ENCODE results near the gene PPP1R10. TPM values are rescaled to one million over a fixed set of nuclear protein-coding genes. Genes with fewer than 3 reads are reported as not detected.
A peak's percentile ranks its signal among the peaks of the same experiment; 100 is the strongest.

PPP1R10 gene
- total and polyA plus RNA-seq, 2 of the 13 experiments (the other 11 are each of a cell fraction or from before 2014, with no cell fraction given): 26.3 to 38.4 TPM

DNA sequence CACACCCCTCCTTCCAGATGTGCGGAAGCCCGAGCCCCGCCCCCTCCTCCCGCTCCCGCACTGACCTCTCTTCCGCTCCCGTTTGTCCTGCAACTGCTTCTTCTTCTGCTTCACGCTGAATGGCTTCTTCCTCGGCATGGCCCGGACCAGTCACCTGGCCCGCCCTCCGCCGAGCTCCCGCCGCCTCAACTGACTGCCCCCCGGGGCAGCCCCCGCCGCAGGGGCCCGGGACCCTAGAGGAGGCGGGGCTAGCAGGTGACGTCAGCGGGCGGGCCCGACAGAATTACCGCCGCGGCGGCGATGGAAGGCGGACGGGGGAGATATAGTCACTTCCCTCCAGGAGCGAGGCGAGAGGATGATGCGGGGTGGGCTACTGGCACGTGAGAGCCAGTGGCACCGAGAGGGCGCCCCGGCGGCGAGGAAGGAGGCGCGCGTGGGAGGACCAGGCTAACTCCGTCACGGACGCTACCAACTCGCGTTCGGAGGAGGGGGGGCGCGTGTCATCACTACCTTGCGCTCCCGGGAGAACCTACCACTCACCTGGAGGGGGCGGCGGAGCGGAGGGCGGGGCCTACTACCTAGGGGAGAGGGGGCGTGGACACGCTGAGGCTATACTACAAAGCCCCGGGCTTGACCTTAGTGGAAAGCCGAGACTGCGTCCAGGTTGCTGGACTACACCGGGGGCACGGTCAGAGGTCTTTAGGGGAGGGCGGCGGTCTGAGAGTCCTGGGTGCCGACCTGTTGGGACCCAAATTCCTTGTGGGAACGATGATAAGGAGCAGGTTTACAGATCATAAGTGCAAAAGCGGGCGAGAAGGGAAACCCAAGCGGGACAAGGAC, 60.8 kb downstream of the PPP1R10 start, which contains the start of gene GNL1 (continued):
- TF ChIP-seq, protein P1, sequence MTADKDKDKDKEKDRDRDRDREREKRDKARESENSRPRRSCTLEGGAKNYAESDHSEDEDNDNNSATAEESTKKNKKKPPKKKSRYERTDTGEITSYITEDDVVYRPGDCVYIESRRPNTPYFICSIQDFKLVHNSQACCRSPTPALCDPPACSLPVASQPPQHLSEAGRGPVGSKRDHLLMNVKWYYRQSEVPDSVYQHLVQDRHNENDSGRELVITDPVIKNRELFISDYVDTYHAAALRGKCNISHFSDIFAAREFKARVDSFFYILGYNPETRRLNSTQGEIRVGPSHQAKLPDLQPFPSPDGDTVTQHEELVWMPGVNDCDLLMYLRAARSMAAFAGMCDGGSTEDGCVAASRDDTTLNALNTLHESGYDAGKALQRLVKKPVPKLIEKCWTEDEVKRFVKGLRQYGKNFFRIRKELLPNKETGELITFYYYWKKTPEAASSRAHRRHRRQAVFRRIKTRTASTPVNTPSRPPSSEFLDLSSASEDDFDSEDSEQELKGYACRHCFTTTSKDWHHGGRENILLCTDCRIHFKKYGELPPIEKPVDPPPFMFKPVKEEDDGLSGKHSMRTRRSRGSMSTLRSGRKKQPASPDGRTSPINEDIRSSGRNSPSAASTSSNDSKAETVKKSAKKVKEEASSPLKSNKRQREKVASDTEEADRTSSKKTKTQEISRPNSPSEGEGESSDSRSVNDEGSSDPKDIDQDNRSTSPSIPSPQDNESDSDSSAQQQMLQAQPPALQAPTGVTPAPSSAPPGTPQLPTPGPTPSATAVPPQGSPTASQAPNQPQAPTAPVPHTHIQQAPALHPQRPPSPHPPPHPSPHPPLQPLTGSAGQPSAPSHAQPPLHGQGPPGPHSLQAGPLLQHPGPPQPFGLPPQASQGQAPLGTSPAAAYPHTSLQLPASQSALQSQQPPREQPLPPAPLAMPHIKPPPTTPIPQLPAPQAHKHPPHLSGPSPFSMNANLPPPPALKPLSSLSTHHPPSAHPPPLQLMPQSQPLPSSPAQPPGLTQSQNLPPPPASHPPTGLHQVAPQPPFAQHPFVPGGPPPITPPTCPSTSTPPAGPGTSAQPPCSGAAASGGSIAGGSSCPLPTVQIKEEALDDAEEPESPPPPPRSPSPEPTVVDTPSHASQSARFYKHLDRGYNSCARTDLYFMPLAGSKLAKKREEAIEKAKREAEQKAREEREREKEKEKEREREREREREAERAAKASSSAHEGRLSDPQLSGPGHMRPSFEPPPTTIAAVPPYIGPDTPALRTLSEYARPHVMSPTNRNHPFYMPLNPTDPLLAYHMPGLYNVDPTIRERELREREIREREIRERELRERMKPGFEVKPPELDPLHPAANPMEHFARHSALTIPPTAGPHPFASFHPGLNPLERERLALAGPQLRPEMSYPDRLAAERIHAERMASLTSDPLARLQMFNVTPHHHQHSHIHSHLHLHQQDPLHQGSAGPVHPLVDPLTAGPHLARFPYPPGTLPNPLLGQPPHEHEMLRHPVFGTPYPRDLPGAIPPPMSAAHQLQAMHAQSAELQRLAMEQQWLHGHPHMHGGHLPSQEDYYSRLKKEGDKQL (CRISPR knock-in tag; IDR thresholded peaks at IDR 0.05; ENCODE audit: low read depth): 0 out of 2 replicates have a peak, but pooled peaks have one; percentile 36
- TF ChIP-seq HHEX (CRISPR knock-in tag; IDR thresholded peaks at IDR 0.05) (peak; percentile 45; the same call in 1 of the 2 replicates), ZNF263 (CRISPR knock-in tag; IDR thresholded peaks at IDR 0.05) (peak; percentile 76), KAT8 (CRISPR knock-in tag; IDR thresholded peaks at IDR 0.05) (no peak), NBN (conservative IDR thresholded peaks at IDR 0.05) (no peak), CENPX (CRISPR knock-in tag; IDR thresholded peaks at IDR 0.05) (no peak), FOXP1 (IDR thresholded peaks at IDR 0.05) (no peak), FOXP1 (CRISPR knock-in tag; IDR thresholded peaks at IDR 0.05) (no peak), ZBTB21 (CRISPR knock-in tag; IDR thresholded peaks at IDR 0.05) (no peak; the same call in 1 of the 2 replicates), ZNF577 (CRISPR knock-in tag; IDR thresholded peaks at IDR 0.05; ENCODE audit: borderline replicate concordance, low read depth) (no peak), ZSCAN21 (CRISPR knock-in tag; IDR thresholded peaks at IDR 0.05; ENCODE audit: borderline replicate concordance) (peak; percentile 90), JUND (CRISPR knock-in tag; IDR thresholded peaks at IDR 0.05) (peak; percentile 84), HNRNPLL (IDR thresholded peaks at IDR 0.05; ENCODE audit: low read depth, low read length, poor library complexity, severe bottlenecking) (peak; percentile 35), BRD4 (CRISPR knock-in tag; IDR thresholded peaks at IDR 0.05) (peak; percentile 75; the same call in 1 of the 2 replicates), ZNF331 (CRISPR knock-in tag; IDR thresholded peaks at IDR 0.05) (no peak), ZNF775 (CRISPR knock-in tag; IDR thresholded peaks at IDR 0.05; ENCODE audit: borderline replicate concordance) (no peak), KDM5B (CRISPR knock-in tag; IDR thresholded peaks at IDR 0.05; ENCODE audit: borderline replicate concordance) (peak; percentile 63), NFE2 (CRISPR knock-in tag; IDR thresholded peaks at IDR 0.05) (peak; percentile 44; the same call in 1 of the 2 replicates)
- TF ChIP-seq, protein P2, sequence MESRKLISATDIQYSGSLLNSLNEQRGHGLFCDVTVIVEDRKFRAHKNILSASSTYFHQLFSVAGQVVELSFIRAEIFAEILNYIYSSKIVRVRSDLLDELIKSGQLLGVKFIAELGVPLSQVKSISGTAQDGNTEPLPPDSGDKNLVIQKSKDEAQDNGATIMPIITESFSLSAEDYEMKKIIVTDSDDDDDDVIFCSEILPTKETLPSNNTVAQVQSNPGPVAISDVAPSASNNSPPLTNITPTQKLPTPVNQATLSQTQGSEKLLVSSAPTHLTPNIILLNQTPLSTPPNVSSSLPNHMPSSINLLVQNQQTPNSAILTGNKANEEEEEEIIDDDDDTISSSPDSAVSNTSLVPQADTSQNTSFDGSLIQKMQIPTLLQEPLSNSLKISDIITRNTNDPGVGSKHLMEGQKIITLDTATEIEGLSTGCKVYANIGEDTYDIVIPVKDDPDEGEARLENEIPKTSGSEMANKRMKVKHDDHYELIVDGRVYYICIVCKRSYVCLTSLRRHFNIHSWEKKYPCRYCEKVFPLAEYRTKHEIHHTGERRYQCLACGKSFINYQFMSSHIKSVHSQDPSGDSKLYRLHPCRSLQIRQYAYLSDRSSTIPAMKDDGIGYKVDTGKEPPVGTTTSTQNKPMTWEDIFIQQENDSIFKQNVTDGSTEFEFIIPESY (CRISPR knock-in tag; IDR thresholded peaks at IDR 0.05): peak; percentile 42
- TF ChIP-seq, protein P3, sequence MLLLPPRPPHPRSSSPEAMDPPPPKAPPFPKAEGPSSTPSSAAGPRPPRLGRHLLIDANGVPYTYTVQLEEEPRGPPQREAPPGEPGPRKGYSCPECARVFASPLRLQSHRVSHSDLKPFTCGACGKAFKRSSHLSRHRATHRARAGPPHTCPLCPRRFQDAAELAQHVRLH (CRISPR knock-in tag; IDR thresholded peaks at IDR 0.05; ENCODE audit: borderline replicate concordance, low read depth): peak; percentile 58
- TF ChIP-seq, protein P4, sequence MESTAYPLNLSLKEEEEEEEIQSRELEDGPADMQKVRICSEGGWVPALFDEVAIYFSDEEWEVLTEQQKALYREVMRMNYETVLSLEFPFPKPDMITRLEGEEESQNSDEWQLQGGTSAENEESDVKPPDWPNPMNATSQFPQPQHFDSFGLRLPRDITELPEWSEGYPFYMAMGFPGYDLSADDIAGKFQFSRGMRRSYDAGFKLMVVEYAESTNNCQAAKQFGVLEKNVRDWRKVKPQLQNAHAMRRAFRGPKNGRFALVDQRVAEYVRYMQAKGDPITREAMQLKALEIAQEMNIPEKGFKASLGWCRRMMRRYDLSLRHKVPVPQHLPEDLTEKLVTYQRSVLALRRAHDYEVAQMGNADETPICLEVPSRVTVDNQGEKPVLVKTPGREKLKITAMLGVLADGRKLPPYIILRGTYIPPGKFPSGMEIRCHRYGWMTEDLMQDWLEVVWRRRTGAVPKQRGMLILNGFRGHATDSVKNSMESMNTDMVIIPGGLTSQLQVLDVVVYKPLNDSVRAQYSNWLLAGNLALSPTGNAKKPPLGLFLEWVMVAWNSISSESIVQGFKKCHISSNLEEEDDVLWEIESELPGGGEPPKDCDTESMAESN (CRISPR knock-in tag; conservative IDR thresholded peaks at IDR 0.05): peak; percentile 87
